H9 (cell line): ENCODE measurements around the gene ERAS. TPM values are rescaled to one million over a fixed set of nuclear protein-coding genes. Genes with fewer than 3 reads are reported as not detected.

Experiments used
- DNase-seq: peaks from one replicate; pipeline ENCODE4 v3.0.0-alpha.2; 2017
- H2AFZ ChIP-seq: one replicate; pipeline ENCODE4 v1.6.1; 2013; ENCODE audit warnings: mild to moderate bottlenecking, low read length, control low read depth, moderate library complexity
- H2AK5ac ChIP-seq: 2 replicates; pipeline ENCODE4 v1.6.1; 2013; ENCODE audit warnings: low read length, control low read depth, mixed read lengths; ENCODE audit not compliant: insufficient read length
- H2BK120ac ChIP-seq: one replicate; pipeline ENCODE4 v1.6.1; 2013; ENCODE audit warnings: low read depth, mild to moderate bottlenecking, low read length, control low read depth, inconsistent platforms; ENCODE audit not compliant: poor library complexity, severe bottlenecking
- H2BK12ac ChIP-seq: 2 replicates; pipeline ENCODE4 v1.6.1; 2013; ENCODE audit warnings: low read length, control low read depth, mixed read lengths, low read depth; ENCODE audit not compliant: insufficient read length
- H2BK15ac ChIP-seq: 2 replicates; pipeline ENCODE4 v1.6.1; 2013; ENCODE audit warnings: low read depth, low read length, control low read depth
- H2BK20ac ChIP-seq: one replicate; pipeline ENCODE4 v1.6.1; 2013; ENCODE audit warnings: low read depth, mild to moderate bottlenecking, low read length, control low read depth, inconsistent platforms; ENCODE audit not compliant: poor library complexity, severe bottlenecking
- H2BK5ac ChIP-seq: 2 replicates; pipeline ENCODE4 v1.6.1; 2013; ENCODE audit warnings: low read length, control low read depth, mixed read lengths; ENCODE audit not compliant: insufficient read length
- H3K14ac ChIP-seq: 2 replicates; pipeline ENCODE4 v1.6.1; 2013; ENCODE audit warnings: low read length, control low read depth; ENCODE audit not compliant: insufficient read depth
- H3K18ac ChIP-seq: 2 replicates; pipeline ENCODE4 v1.6.1; 2013; ENCODE audit warnings: low read depth, mild to moderate bottlenecking, mixed read lengths, low read length, control low read depth; ENCODE audit not compliant: insufficient read length
- H3K23ac ChIP-seq: 2 replicates; pipeline ENCODE4 v1.6.1; 2013; ENCODE audit warnings: low read length, control low read depth, mixed read lengths, low read depth; ENCODE audit not compliant: insufficient read length
- H3K23me2 ChIP-seq: 2 replicates; pipeline ENCODE4 v1.6.1; 2013; ENCODE audit warnings: low read depth, mild to moderate bottlenecking, mixed read lengths, low read length, control low read depth; ENCODE audit not compliant: insufficient read length, poor library complexity, severe bottlenecking
- H3K27ac ChIP-seq: 2 replicates; pipeline ENCODE4 v1.5.1; 2013; ENCODE audit warnings: low read length, control low read depth, mixed read lengths, low read depth; ENCODE audit not compliant: insufficient read length
- H3K27me3 ChIP-seq: 2 replicates; pipeline ENCODE4 v1.6.1; 2013; ENCODE audit warnings: low read length, control low read depth, inconsistent platforms; ENCODE audit not compliant: insufficient read depth
- H3K4ac ChIP-seq: 2 replicates; pipeline ENCODE4 v1.6.1; 2013; ENCODE audit warnings: low read depth, mild to moderate bottlenecking, control low read depth, inconsistent platforms, low read length, moderate library complexity
- H3K4me1 ChIP-seq: 2 replicates; pipeline ENCODE4 v1.6.1; 2013; ENCODE audit warnings: low read length, control low read depth, inconsistent platforms; ENCODE audit not compliant: insufficient read depth
- H3K4me2 ChIP-seq: 2 replicates; pipeline ENCODE4 v1.6.1; 2013; ENCODE audit warnings: low read length, control low read depth, mixed read lengths; ENCODE audit not compliant: insufficient read length, insufficient read depth
- H3K56ac ChIP-seq: 2 replicates; pipeline ENCODE4 v1.6.1; 2013; ENCODE audit warnings: low read depth, mild to moderate bottlenecking, mixed read lengths, low read length, control low read depth; ENCODE audit not compliant: insufficient read length
- H3K79me1 ChIP-seq: 2 replicates; pipeline ENCODE4 v1.6.1; 2013; ENCODE audit warnings: low read depth, mild to moderate bottlenecking, moderate library complexity, low read length, control low read depth, inconsistent platforms; ENCODE audit not compliant: insufficient read depth, poor library complexity, severe bottlenecking
- H3K79me2 ChIP-seq: 2 replicates; pipeline ENCODE4 v1.6.1; 2013; ENCODE audit warnings: low read length, control low read depth, inconsistent platforms; ENCODE audit not compliant: insufficient read depth
- H3K9ac ChIP-seq: 2 replicates; pipeline ENCODE4 v1.6.1; 2013; ENCODE audit warnings: low read length, control low read depth, mixed read lengths; ENCODE audit not compliant: insufficient read length; ENCODE audit errors: extremely low read depth
- H3K9me3 ChIP-seq: one replicate; pipeline ENCODE4 v1.6.1; 2013; ENCODE audit warnings: low read depth, low read length, inconsistent platforms; ENCODE audit not compliant: control insufficient read depth
- H3T11ph ChIP-seq: one replicate; pipeline ENCODE4 v1.6.1; 2013; ENCODE audit warnings: mild to moderate bottlenecking, low read length, control low read depth, inconsistent platforms
- H4K20me1 ChIP-seq: one replicate; pipeline ENCODE4 v1.6.1; 2013; ENCODE audit not compliant: control insufficient read depth, insufficient read length, insufficient read depth
- H4K5ac ChIP-seq: 2 replicates; pipeline ENCODE4 v1.6.1; 2013; ENCODE audit warnings: low read depth, mild to moderate bottlenecking, mixed read lengths, low read length, control low read depth; ENCODE audit not compliant: insufficient read length
- H4K8ac ChIP-seq: replicated peaks from 2 replicates; pipeline ENCODE4 v1.6.1; 2013; ENCODE audit warnings: low read length, control low read depth, mixed read lengths, low read depth; ENCODE audit not compliant: insufficient read length
- H4K91ac ChIP-seq: 2 replicates; pipeline ENCODE4 v1.6.1; 2013; ENCODE audit warnings: low read depth, mild to moderate bottlenecking, moderate library complexity, mixed read lengths, low read length, control low read depth; ENCODE audit not compliant: insufficient read length
- H3K27ac Mint-ChIP-seq, 3 experiments: 2 replicates in 2 of 3; 3 replicates in 1 of 3; pipeline ENCODE4 v1.8.0; 2020 to 2021; ENCODE audit warnings: mixed read lengths in 3 of 3, mild to moderate bottlenecking in 1 of 3, moderate library complexity in 1 of 3
- H3K27me3 Mint-ChIP-seq: 2 replicates; pipeline ENCODE4 v1.8.0; 2021; ENCODE audit warnings: low read depth, mild to moderate bottlenecking, moderate library complexity, mixed read lengths
- H3K36me3 Mint-ChIP-seq, 3 experiments: 2 replicates in 2 of 3; 3 replicates in 1 of 3; pipeline ENCODE4 v1.8.0; 2020 to 2021; ENCODE audit warnings: low read depth in 3 of 3, mixed read lengths in 3 of 3; ENCODE audit not compliant: insufficient read depth in 1 of 3
- H3K4me1 Mint-ChIP-seq, 2 experiments: 2 replicates each; pipeline ENCODE4 v1.8.0; 2020; ENCODE audit warnings: mixed read lengths in 2 of 2
- H3K4me3 Mint-ChIP-seq, 2 experiments: 2 replicates in 1 of 2; 3 replicates in 1 of 2; pipeline ENCODE4 v1.8.0; 2020 to 2021; ENCODE audit warnings: mild to moderate bottlenecking in 2 of 2, mixed read lengths in 2 of 2, moderate library complexity in 1 of 2
- H3K9me3 Mint-ChIP-seq, 2 experiments: 2 replicates in 1 of 2; 3 replicates in 1 of 2; pipeline ENCODE4 v1.8.0; 2020; ENCODE audit warnings: mild to moderate bottlenecking in 2 of 2, mixed read lengths in 2 of 2, moderate library complexity in 1 of 2
- CTCF ChIP-seq: fragments of 200-600 bp; sonication (generic); conservative IDR thresholded peaks from 3 replicates; pipeline ENCODE4 v1.8.0; 2021; ENCODE audit warnings: antibody characterized with exemption, mild to moderate bottlenecking
- WGBS: extraction: QIAGEN DNeasy Blood & Tissue Kit; methylation state at CpG from one replicate; pipeline ENCODE4 v1.1.7; 2013; ENCODE audit warnings: missing lambda C conversion rate, low lambda C conversion rate, mixed read lengths; ENCODE audit not compliant: insufficient read length; ENCODE audit errors: extremely low coverage; 5-methylcytosine and 5-hydroxymethylcytosine counted together
- total RNA-seq: library from RNA; stranded (reverse); gene quantifications from 2 replicates; pipeline ENCODE4 v1.2.1, GENCODE V29; 2021

ERAS gene
- total RNA-seq, 1 experiment from 2014 or later = not detected

DNA sequence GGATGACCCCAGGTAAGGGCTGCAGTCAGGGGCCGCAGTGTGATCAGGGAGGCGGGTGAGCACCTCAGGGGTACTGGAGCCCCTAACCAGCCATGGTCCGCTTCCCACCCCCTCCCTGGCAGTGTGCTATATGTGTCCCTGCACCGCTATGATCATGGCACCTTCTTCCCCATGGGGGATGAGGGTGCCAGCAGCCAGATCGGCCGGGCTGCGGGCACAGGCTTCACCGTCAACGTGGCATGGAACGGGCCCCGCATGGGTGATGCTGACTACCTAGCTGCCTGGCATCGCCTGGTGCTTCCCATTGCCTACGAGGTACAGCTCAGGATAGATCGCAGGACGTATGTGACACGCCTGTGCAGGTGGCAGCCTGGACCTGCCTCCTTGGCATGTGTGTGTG is 8.2 kb upstream of the ERAS start:
- H3K56ac ChIP-seq = no peak overlapping the region
- no peak overlapping the region for H3K4me2 ChIP-seq
- H3K36me3 Mint-ChIP-seq = peaks cover 14 to 52% (median 50%) of the 10 kb centered on the region in 3 experiments
- no peak overlapping the region for H4K5ac ChIP-seq
- H3K79me2 ChIP-seq = no peaks in the 10 kb centered on the region
- H2BK5ac ChIP-seq = no peak overlapping the region
- no peaks in the 10 kb centered on the region for H3K79me1 ChIP-seq
- no CpG with 5 or more reads among the region's 16 CpGs for WGBS
- no peak overlapping the region for H2BK15ac ChIP-seq
- no peak overlapping the region for H4K8ac ChIP-seq
- H2BK20ac ChIP-seq = no peak overlapping the region
- H2AK5ac ChIP-seq = no peak overlapping the region
- no peak overlapping the region for H3K9ac ChIP-seq
- peaks cover 3% of the 10 kb centered on the region for H3K27me3 Mint-ChIP-seq
- no peaks in the 10 kb centered on the region for H3K23me2 ChIP-seq
- H3K18ac ChIP-seq = no peak overlapping the region
- DNase-seq = no peak
- H3K4ac ChIP-seq = no peak overlapping the region
- H3T11ph ChIP-seq = no peak overlapping the region
- no peak overlapping the region for H4K91ac ChIP-seq
- H3K23ac ChIP-seq = no peak overlapping the region
- H3K27ac ChIP-seq = no peak overlapping the region
- H3K27me3 ChIP-seq = no peaks in the 10 kb centered on the region
- H3K4me1 ChIP-seq = no peaks in the 10 kb centered on the region
- peaks cover 58 to 80% of the 10 kb centered on the region in 2 experiments for H3K9me3 Mint-ChIP-seq
- no peak overlapping the region for H2BK120ac ChIP-seq
- no peak for TF ChIP-seq CTCF
- H3K4me3 Mint-ChIP-seq = no peak overlapping the region
- no peak overlapping the region for H2BK12ac ChIP-seq
- no peak overlapping the region for H3K14ac ChIP-seq
- H3K4me1 Mint-ChIP-seq = no peaks in the 10 kb centered on the region
- no peak overlapping the region for H2AFZ ChIP-seq
- H3K27ac Mint-ChIP-seq = no peak overlapping the region
- peaks cover 29% of the 10 kb centered on the region for H3K9me3 ChIP-seq
- H4K20me1 ChIP-seq = no peaks in the 10 kb centered on the region
